SU-DHL-6 (cell line): ENCODE data around the gene TMEM92.

Experiments
- H2AFZ ChIP-seq: fragments of 200-600 bp; sonication (generic); 2 replicates; pipeline ENCODE4 v1.6.1; 2014; ENCODE audit warnings: low read depth, mild to moderate bottlenecking, moderate library complexity, mixed read lengths, antibody characterized with exemption, low read length; ENCODE audit not compliant: severe bottlenecking
- H3F3A ChIP-seq: fragments of 200-600 bp; shearing (Covaris generic); 2 replicates; pipeline ENCODE4 v1.6.0; 2016; ENCODE audit warnings: antibody characterized with exemption, mild to moderate bottlenecking; ENCODE audit not compliant: insufficient read depth
- H3K27ac ChIP-seq: fragments of 200-600 bp; sonication (generic); 2 replicates; pipeline ENCODE4 v1.5.1; 2016; ENCODE audit warnings: low read depth, mild to moderate bottlenecking, low read length, moderate library complexity, mixed read lengths
- H3K27me3 ChIP-seq: fragments of 200-600 bp; sonication (generic), shearing (Covaris generic); 2 replicates; pipeline ENCODE4 v1.6.0; 2014; ENCODE audit warnings: mild to moderate bottlenecking, low read length
- H3K36me3 ChIP-seq: fragments of 200-600 bp; sonication (generic); 2 replicates; pipeline ENCODE4 v1.6.1; 2014; ENCODE audit warnings: mild to moderate bottlenecking, low read length, mixed read lengths
- H3K4me2 ChIP-seq: fragments of 300-600, 200-600 bp; shearing (Covaris generic), sonication (generic); 2 replicates; pipeline ENCODE4 v1.6.0; 2014; ENCODE audit warnings: low read length, low read depth, mild to moderate bottlenecking; ENCODE audit not compliant: poor library complexity, severe bottlenecking
- H3K4me3 ChIP-seq: fragments of 200-600 bp; sonication (generic); 2 replicates; pipeline ENCODE4 v1.5.1; 2014; ENCODE audit warnings: antibody characterized with exemption, low read length, mild to moderate bottlenecking, mixed read lengths; ENCODE audit not compliant: insufficient read depth, poor library complexity, severe bottlenecking
- H3K79me2 ChIP-seq: fragments of 200-600 bp; sonication (generic); 2 replicates; pipeline ENCODE4 v1.6.1; 2014; ENCODE audit warnings: mild to moderate bottlenecking, low read length, moderate library complexity; ENCODE audit not compliant: insufficient read depth
- H3K9ac ChIP-seq: fragments of 200-600 bp; sonication (generic); 2 replicates; pipeline ENCODE4 v1.7.0; 2014; ENCODE audit warnings: mild to moderate bottlenecking, low read length
- H3K9me2 ChIP-seq: fragments of 200-600 bp; sonication (generic); replicated peaks from 2 replicates; pipeline ENCODE4 v1.6.1; 2014; ENCODE audit warnings: low read length; ENCODE audit not compliant: insufficient read depth
- H3K9me3 ChIP-seq: fragments of 200-600 bp; sonication (generic); 2 replicates; pipeline ENCODE4 v1.6.1; 2014; ENCODE audit warnings: low read length, mixed read lengths; ENCODE audit not compliant: insufficient read depth
- H4K20me1 ChIP-seq: fragments of 200-600 bp; sonication (generic); 2 replicates; pipeline ENCODE4 v1.6.1; 2014; ENCODE audit warnings: low read depth, mild to moderate bottlenecking, antibody characterized with exemption, low read length, moderate library complexity, mixed read lengths
- EZH2phosphoT487 ChIP-seq: fragments of 200-600 bp; sonication (generic), shearing (Covaris generic); conservative IDR thresholded peaks from 2 replicates; pipeline ENCODE4 v1.6.1; 2018; ENCODE audit warnings: mild to moderate bottlenecking, antibody characterized with exemption, low read length, moderate library complexity, mixed read lengths
- TF ChIP-seq, protein P1 (sequence below): fragments of 200-600 bp; sonication (generic); IDR thresholded peaks from one replicate; pipeline ENCODE4 v1.5.1; 2017; ENCODE audit warnings: antibody characterized with exemption, mild to moderate bottlenecking, low read length, moderate library complexity; ENCODE audit not compliant: insufficient read depth, poor library complexity, severe bottlenecking

The TMEM92 gene

DNA sequence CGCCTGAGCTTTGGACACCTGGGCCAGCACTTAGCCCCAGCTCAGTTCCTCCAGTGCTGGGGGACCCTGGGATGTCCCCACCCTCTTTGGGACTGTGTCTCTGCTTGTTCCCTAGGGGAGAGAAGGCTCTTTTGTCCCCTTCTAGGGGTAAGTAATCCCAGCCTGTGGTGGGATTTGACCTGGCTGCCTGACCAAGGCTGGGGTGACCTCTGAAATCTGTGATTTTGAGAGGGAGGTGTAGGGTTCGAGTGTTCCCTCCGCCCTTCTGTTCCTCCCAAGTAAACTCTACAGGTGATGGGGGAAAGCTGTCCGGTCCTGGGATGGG is 593 bp downstream of the TMEM92 start:
- Histone ChIP-seq H2AFZ (no peak overlapping the region), H3K27me3 (no peaks in the 10 kb centered on the region), H3K9me2 (no peaks in the 10 kb centered on the region), H3K9ac (no peak overlapping the region), H4K20me1 (no peaks in the 10 kb centered on the region), H3K27ac (no peak overlapping the region), H3K4me3 (no peak overlapping the region), H3F3A (no peaks in the 10 kb centered on the region), H3K4me2 (no peak overlapping the region), H3K79me2 (no peaks in the 10 kb centered on the region), H3K9me3 (no peaks in the 10 kb centered on the region), H3K36me3 (no peaks in the 10 kb centered on the region)
- TF ChIP-seq, protein P1, sequence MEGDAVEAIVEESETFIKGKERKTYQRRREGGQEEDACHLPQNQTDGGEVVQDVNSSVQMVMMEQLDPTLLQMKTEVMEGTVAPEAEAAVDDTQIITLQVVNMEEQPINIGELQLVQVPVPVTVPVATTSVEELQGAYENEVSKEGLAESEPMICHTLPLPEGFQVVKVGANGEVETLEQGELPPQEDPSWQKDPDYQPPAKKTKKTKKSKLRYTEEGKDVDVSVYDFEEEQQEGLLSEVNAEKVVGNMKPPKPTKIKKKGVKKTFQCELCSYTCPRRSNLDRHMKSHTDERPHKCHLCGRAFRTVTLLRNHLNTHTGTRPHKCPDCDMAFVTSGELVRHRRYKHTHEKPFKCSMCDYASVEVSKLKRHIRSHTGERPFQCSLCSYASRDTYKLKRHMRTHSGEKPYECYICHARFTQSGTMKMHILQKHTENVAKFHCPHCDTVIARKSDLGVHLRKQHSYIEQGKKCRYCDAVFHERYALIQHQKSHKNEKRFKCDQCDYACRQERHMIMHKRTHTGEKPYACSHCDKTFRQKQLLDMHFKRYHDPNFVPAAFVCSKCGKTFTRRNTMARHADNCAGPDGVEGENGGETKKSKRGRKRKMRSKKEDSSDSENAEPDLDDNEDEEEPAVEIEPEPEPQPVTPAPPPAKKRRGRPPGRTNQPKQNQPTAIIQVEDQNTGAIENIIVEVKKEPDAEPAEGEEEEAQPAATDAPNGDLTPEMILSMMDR, result no peak
- no peak for TF ChIP-seq EZH2phosphoT487

GRCh38 chr17:50275279-50275678 is 1.0 kb downstream of the TMEM92 start:
- no peaks in the 10 kb centered on the region for H3K27me3 ChIP-seq
- no peaks in the 10 kb centered on the region for H3F3A ChIP-seq
- H2AFZ ChIP-seq, result no peak overlapping the region
- no peak overlapping the region for H3K27ac ChIP-seq
- no peak overlapping the region for H3K4me2 ChIP-seq
- no peaks in the 10 kb centered on the region for H3K9me2 ChIP-seq
- TF ChIP-seq EZH2phosphoT487, result no peak
- TF ChIP-seq, protein P1, result no peak
- H4K20me1 ChIP-seq, result no peaks in the 10 kb centered on the region
- no peaks in the 10 kb centered on the region for H3K9me3 ChIP-seq
- no peak overlapping the region for H3K4me3 ChIP-seq
- H3K79me2 ChIP-seq, result no peaks in the 10 kb centered on the region
- no peak overlapping the region for H3K9ac ChIP-seq
- H3K36me3 ChIP-seq, result no peaks in the 10 kb centered on the region

- no peak overlapping the region for H2AFZ ChIP-seq
Measured at GRCh38 chr17:50276588-50277356, 2.5 kb downstream of the TMEM92 start.

More at GRCh38 chr17:50276588-50277356, 2.5 kb downstream of the TMEM92 start:
- Histone ChIP-seq H3K27me3 (no peaks in the 10 kb centered on the region), H3K27ac (no peak overlapping the region), H3K4me2 (no peak overlapping the region), H4K20me1 (no peaks in the 10 kb centered on the region), H3K9ac (no peak overlapping the region), H3K36me3 (no peaks in the 10 kb centered on the region), H3K4me3 (no peak overlapping the region), H3K79me2 (no peaks in the 10 kb centered on the region), H3K9me3 (no peaks in the 10 kb centered on the region), H3K9me2 (no peaks in the 10 kb centered on the region), H3F3A (no peaks in the 10 kb centered on the region)
- TF ChIP-seq, protein P1, result no peak
- no peak for TF ChIP-seq EZH2phosphoT487
